Activated naive CD8-positive, alpha-beta T cell treated with anti-CD3 and anti-CD28 coated beads, Interleukin-2, amount 50 U/mL, for 16 hours (primary cell): ENCODE results near the gene BAIAP2L1.

Source experiments
- DNase-seq: peaks from one replicate; pipeline ENCODE4 v3.0.0-alpha.2; 2020; ENCODE audit warnings: low read depth, low spot score

BAIAP2L1 gene

GRCh38 chr7:98276241-98276761 is 124.6 kb downstream of the BAIAP2L1 start:
- DNase-seq: no peak

GRCh38 chr7:98267303-98267702 is 133.6 kb downstream of the BAIAP2L1 start:
- DNase-seq: no peak

- no peak for DNase-seq
These were observed 134.1 kb downstream of the BAIAP2L1 start for GRCh38 chr7:98266840-98267239.

GRCh38 chr7:98265841-98266271 is 135.0 kb downstream of the BAIAP2L1 start:
- DNase-seq: no peak

- DNase-seq: no peak
These were observed 143.2 kb downstream of the BAIAP2L1 start for GRCh38 chr7:98257701-98258100.

GRCh38 chr7:98256431-98256830 is 144.5 kb downstream of the BAIAP2L1 start:
- DNase-seq: no peak

GRCh38 chr7:98254951-98255610 is 145.8 kb downstream of the BAIAP2L1 start:
- no peak for DNase-seq

GRCh38 chr7:98254516-98254915 is 146.4 kb downstream of the BAIAP2L1 start:
- DNase-seq: no peak

GRCh38 chr7:98252425-98253054 is 148.3 kb downstream of the BAIAP2L1 start:
- DNase-seq: no peak

- DNase-seq: peak; percentile 64
These were observed 149.1 kb downstream of the BAIAP2L1 start, which contains the start of gene TECPR1 for GRCh38 chr7:98251601-98252424. TSS of gene TECPR1 (minus strand) at chr7:98252232. CDS start at chr7:98246146, 6,086 bp downstream.

- no peak for DNase-seq
These were observed 149.7 kb downstream of the BAIAP2L1 start for GRCh38 chr7:98251231-98251600.

GRCh38 chr7:98250789-98251188 is 150.1 kb downstream of the BAIAP2L1 start:
- no peak for DNase-seq

GRCh38 chr7:98249106-98249505 is 151.8 kb downstream of the BAIAP2L1 start:
- no peak for DNase-seq

- DNase-seq: no peak
These were observed 152.7 kb downstream of the BAIAP2L1 start for GRCh38 chr7:98248156-98248555.

- no peak for DNase-seq
These were observed 156.0 kb downstream of the BAIAP2L1 start for GRCh38 chr7:98244871-98245270.

- DNase-seq: no peak
These were observed 158.0 kb downstream of the BAIAP2L1 start for GRCh38 chr7:98242934-98243333.

GRCh38 chr7:98242342-98242741 is 158.5 kb downstream of the BAIAP2L1 start:
- DNase-seq: no peak

- no peak for DNase-seq
These were observed 159.1 kb downstream of the BAIAP2L1 start for GRCh38 chr7:98241674-98242241.
